Activated naive CD8-positive, alpha-beta T cell treated with anti-CD3 and anti-CD28 coated beads, Interleukin-2, amount 50 U/mL, for 24 hours (primary cell): ENCODE data around the gene CDK11B.
A peak's percentile ranks its signal among the peaks of the same experiment; 100 is the strongest.

ENCODE experiments used
- ATAC-seq: fragments of 150-1000 bp; cut with Tn5 transposase; one replicate; pipeline ENCODE4 v1.10.0; 2021
- DNase-seq: peaks from one replicate; pipeline ENCODE4 v3.0.0; 2021
- H3K27ac Mint-ChIP-seq: one replicate; pipeline ENCODE4 v1.8.0; 2021; ENCODE audit warnings: mild to moderate bottlenecking, mixed read lengths
- H3K27me3 Mint-ChIP-seq: one replicate; pipeline ENCODE4 v1.8.0; 2021; ENCODE audit warnings: mixed read lengths
- H3K36me3 Mint-ChIP-seq: one replicate; pipeline ENCODE4 v1.8.0; 2021; ENCODE audit warnings: low read depth, mixed read lengths
- H3K4me1 Mint-ChIP-seq: one replicate; pipeline ENCODE4 v1.8.0; 2021; ENCODE audit warnings: mixed read lengths
- H3K4me3 Mint-ChIP-seq: one replicate; pipeline ENCODE4 v1.8.0; 2021; ENCODE audit warnings: mild to moderate bottlenecking, moderate library complexity, mixed read lengths
- H3K9me3 Mint-ChIP-seq: one replicate; pipeline ENCODE4 v1.8.0; 2021; ENCODE audit warnings: mixed read lengths

CDK11B gene

DNA sequence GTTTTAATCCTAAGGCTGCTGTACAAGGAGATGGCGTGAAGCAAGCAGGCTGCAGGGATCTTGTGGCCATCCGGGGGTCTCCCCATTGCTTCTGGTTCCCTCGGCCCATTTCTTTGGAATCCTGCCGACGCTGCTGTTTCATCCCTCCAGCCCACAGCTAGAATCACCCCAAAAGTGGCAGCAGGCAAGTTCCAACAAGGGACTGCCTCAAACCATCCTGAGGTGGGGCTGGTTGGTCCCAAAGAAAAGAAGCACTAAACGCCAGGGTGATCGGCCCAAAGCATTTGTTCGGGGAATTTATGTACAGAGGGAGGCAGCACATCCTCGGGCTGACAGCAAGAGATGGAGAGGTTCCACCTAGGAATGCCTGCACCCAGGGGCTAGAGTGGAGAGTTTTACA lies 48.0 kb downstream of the CDK11B start:
- no peak for ATAC-seq
- H3K9me3 Mint-ChIP-seq, result no peaks in the 10 kb centered on the region
- peaks cover 5% of the 10 kb centered on the region for H3K36me3 Mint-ChIP-seq
- no peaks in the 10 kb centered on the region for H3K27me3 Mint-ChIP-seq
- no peak for DNase-seq
- no peak overlapping the region for H3K27ac Mint-ChIP-seq
- H3K4me3 Mint-ChIP-seq, result no peak overlapping the region
- peaks cover 28% of the 10 kb centered on the region for H3K4me1 Mint-ChIP-seq

DNA sequence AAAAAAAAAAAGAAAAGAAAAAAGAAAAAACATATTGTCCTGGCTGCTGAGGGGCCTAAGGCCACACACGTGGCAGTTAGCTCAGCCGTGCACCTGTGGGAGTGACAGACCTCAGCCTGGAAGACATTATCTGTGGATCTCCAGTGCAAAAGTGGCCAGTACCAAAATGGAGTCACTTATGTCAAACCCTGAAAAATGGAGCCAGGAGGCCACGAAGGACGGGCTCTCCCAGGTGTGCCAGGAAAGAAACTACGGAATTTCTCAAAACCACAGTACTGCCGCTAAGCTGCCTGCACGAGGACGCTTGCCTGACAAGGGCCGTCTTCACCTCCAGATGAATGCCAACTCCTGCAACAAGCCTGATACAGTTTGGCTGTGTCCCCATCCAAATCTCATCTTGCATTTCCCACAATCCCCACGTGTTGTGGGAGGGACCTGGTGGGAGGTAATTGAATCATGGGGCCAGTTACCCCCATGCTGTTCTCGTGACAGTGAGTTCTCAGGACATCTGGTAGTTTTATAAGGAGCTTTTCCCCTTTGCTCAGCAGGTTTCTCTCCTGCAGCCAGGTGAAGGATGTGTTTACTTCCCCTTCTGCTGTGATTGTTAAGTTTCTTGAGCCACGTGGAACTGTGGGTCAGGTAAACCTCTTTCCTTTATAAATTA lies 48.9 kb downstream of the CDK11B start:
- H3K27me3 Mint-ChIP-seq, result no peaks in the 10 kb centered on the region
- no peak overlapping the region for H3K4me3 Mint-ChIP-seq
- H3K36me3 Mint-ChIP-seq, result peaks cover 5% of the 10 kb centered on the region
- H3K27ac Mint-ChIP-seq, result no peak overlapping the region
- DNase-seq (no peak), ATAC-seq (no peak)
- H3K4me1 Mint-ChIP-seq, result peaks cover 26% of the 10 kb centered on the region
- no peaks in the 10 kb centered on the region for H3K9me3 Mint-ChIP-seq

DNA sequence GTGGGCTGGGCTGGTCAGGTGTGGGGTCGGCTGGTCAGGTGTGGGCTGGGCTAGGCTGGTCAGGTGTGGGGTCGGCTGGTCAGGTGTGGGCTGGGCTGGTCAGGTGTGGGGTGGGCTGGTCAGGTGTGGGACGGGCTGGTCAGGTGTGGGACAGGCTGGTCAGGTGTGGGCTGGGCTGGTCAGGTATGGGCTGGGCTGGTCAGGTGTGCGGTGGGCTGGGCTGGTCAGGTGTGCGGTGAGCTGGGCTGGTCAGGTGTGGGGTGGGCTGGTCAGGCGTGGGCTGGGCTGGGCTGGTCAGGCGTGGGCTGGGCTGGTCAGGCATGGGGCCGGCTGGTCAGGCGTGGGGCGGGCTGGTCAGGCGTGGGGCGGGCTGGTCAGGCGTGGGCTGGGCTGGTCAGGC lies 52.6 kb downstream of the CDK11B start:
- H3K27ac Mint-ChIP-seq, result no peak overlapping the region
- ATAC-seq (no peak), DNase-seq (no peak)
- H3K9me3 Mint-ChIP-seq, result no peaks in the 10 kb centered on the region
- no peaks in the 10 kb centered on the region for H3K27me3 Mint-ChIP-seq
- H3K36me3 Mint-ChIP-seq, result no peaks in the 10 kb centered on the region
- H3K4me1 Mint-ChIP-seq, result peaks cover 12% of the 10 kb centered on the region
- H3K4me3 Mint-ChIP-seq, result no peak overlapping the region

DNA sequence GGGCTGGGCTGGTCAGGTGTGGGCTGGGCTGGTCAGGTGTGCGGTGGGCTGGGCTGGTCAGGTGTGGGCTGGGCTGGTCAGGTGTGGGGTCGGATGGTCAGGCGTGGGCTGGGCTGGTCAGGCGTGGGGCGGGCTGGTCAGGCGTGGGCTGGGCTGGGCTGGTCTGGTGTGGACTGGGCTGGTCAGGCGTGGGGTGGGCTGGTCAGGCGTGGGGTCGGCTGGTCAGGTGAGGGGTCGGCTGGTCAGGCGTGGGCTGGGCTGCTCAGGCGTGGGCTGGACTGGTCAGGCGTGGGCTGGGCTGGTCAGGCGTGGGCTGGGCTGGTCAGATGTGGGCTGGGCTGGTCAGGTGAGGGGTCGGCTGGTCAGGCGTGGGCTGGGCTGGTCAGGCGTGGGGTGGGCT lies 53.1 kb downstream of the CDK11B start:
- Mint-ChIP-seq H3K4me3 (no peak overlapping the region), H3K9me3 (no peaks in the 10 kb centered on the region), H3K4me1 (peaks cover 12% of the 10 kb centered on the region), H3K27me3 (no peaks in the 10 kb centered on the region), H3K27ac (no peak overlapping the region), H3K36me3 (no peaks in the 10 kb centered on the region)
- DNase-seq, result no peak
- ATAC-seq, result no peak

DNA sequence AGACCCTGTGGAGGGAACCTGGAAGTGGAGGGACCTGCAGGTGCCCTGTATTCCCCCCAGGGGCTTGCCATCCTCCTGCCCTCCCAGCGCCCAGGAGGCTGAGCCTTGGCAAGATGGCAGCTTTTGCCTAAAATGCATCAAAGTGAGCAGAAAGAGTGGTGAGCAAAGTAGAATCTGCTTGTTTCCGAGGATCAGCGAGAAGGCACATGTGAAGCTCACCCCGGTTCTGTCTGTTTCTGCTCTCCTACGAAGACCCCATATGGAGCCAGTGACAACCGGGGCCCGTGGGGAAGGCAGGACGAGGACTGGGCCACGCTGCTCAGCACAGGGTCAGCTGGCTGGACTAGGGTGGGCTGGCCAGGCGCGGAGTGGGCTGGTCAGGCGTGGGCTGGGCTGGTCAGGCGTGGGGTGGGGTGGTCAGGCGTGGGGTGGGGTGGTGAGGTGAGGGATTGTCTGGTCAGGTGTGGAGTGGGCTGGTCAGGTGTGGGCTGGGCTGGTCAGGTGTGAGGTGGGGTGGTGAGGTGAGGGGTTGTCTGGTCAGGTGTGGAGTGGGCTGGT lies 53.7 kb downstream of the CDK11B start:
- Mint-ChIP-seq H3K4me3 (no peak overlapping the region), H3K27me3 (no peaks in the 10 kb centered on the region), H3K4me1 (peaks cover 12% of the 10 kb centered on the region), H3K36me3 (no peaks in the 10 kb centered on the region), H3K27ac (no peak overlapping the region), H3K9me3 (no peaks in the 10 kb centered on the region)
- ATAC-seq (no peak), DNase-seq (no peak)

DNA sequence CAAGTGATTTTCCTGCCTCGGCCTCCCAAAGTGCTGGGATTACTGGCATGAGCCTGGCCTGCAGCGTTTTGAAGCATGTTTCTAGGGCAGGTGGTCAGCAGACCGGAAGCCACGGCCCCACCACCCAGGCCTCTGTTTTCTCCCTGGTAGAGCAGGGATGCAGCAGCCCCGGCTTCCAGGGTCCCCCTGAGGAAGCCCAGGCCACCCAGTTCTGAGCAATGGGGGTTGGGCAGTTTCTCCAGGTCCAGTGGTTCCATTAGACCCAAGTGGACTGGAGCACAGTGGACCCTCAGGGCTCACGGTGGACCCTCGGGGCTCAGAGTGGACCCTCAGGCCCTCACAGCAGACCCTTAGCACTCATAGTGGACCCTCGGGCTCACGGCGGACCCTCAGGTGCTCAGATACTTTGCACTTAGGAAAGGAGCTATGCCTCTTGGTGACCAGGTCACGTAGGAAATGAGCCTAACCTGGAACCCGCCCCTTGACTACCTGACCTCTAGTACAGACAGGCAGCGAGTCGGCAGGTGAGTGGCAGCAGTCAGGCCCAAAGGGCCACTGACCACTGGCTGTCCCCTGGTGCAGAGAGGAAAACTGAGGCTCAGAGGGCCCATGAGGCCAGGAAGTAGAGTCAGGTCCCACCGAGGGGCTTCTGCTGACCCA lies 54.3 kb downstream of the CDK11B start:
- H3K36me3 Mint-ChIP-seq, result no peaks in the 10 kb centered on the region
- H3K9me3 Mint-ChIP-seq, result no peaks in the 10 kb centered on the region
- H3K4me1 Mint-ChIP-seq, result peaks cover 12% of the 10 kb centered on the region
- DNase-seq, result no peak
- no peaks in the 10 kb centered on the region for H3K27me3 Mint-ChIP-seq
- H3K4me3 Mint-ChIP-seq, result no peak overlapping the region
- ATAC-seq, result no peak
- no peak overlapping the region for H3K27ac Mint-ChIP-seq

DNA sequence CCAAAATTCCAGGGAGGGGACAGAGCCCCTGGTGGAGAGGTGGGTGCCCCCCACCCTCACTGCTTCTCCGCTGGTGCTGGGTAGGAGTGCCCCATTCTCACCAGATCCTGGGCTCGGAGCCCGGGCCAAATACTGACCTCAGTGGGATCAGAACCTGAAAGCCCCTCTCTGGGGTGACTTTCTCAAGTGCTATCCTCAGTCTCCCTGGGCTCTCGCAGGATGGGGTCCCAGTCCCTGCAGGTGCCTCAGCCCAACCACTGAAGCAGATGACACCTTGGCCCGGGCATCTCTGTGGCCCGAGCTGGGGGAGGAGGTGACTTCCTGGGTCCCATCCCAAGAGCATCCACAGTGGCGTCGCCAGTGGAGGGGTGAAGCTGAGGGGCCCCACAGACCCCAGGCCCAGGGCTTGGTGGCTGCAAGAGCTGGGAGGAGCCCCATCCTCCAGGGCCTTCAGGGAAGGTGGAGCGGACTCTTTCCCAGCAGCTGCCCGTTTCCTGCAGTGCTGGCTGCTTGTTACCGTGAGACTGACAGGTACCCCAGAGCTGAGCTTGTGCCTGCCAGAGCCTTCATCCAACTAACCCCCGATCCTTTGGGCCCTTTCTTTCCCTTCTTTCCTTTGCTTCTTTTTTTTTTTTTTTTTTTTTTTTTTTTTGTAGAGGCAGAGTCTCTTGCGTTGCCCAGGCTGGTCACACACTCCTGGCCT lies 55.0 kb downstream of the CDK11B start:
- peaks cover 15% of the 10 kb centered on the region for H3K4me1 Mint-ChIP-seq
- no peaks in the 10 kb centered on the region for H3K9me3 Mint-ChIP-seq
- no peak overlapping the region for H3K27ac Mint-ChIP-seq
- H3K4me3 Mint-ChIP-seq, result no peak overlapping the region
- ATAC-seq, result no peak
- H3K27me3 Mint-ChIP-seq, result peaks cover 3% of the 10 kb centered on the region
- H3K36me3 Mint-ChIP-seq, result no peaks in the 10 kb centered on the region
- no peak for DNase-seq

DNA sequence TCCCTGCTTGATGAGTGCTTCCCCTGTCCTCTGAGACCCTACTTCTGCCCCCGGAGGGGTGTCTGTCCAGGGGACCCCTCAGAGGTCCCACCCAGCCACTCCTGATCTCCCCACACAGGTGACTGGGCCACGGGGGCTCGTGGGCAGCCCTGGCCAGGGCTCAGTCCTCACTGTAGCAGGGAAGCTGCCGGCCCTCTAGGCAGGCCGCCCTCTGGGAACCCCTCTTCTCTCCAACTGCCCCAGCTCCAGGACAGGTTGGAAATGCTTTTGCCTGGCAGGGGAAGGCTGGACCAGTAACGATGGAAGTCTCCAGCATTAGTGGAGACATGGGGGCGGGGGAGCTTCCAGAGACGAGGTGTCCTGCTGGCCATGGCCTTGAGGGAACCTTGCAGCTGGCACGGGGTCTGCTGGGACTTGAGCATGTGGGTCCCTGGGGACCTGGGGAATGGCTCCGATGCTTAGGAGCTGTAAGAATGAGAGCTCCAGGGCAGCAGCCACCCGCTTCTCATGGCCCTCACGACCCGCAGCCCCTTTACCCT lies 55.8 kb downstream of the CDK11B start:
- H3K4me1 Mint-ChIP-seq, result peaks cover 16% of the 10 kb centered on the region
- DNase-seq (no peak), ATAC-seq (no peak)
- no peak overlapping the region for H3K27ac Mint-ChIP-seq
- H3K27me3 Mint-ChIP-seq, result peaks cover 5% of the 10 kb centered on the region
- no peaks in the 10 kb centered on the region for H3K36me3 Mint-ChIP-seq
- no peaks in the 10 kb centered on the region for H3K9me3 Mint-ChIP-seq
- no peak overlapping the region for H3K4me3 Mint-ChIP-seq

DNA sequence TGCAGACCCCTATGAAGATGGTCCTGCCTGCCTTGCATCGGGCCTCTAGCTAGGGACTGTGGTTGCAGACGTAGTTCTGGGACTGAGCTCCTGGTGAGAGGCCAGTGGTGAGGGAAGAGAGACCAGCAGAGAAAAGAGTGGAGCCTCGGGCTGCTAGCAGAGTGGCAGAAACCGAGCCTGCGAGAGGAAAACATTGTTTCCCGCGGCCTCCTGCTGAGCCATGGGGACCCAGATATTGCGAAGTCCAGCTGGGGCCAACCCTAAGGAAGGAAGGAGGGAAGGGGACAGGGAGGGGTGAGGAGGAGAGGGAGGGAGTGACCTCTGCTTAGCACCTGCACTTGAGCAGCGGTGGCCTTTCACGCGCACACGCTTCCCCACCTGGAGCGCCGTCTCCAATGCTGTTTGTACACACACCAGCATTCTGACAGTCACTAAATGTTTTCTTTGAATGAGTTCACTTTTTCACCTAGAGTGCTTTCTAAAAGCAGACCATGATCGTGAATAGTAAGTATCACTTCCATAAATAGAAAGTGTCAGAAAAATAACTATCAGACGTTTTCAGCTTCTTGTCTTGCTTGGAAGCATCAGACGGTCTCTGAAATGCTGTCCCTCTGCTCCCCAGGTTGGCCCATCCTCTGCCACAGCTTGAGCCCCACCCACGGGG lies 56.4 kb downstream of the CDK11B start:
- no peak overlapping the region for H3K27ac Mint-ChIP-seq
- DNase-seq, result no peak
- H3K9me3 Mint-ChIP-seq, result no peaks in the 10 kb centered on the region
- peaks cover 9% of the 10 kb centered on the region for H3K27me3 Mint-ChIP-seq
- no peaks in the 10 kb centered on the region for H3K36me3 Mint-ChIP-seq
- H3K4me1 Mint-ChIP-seq, result peaks cover 16% of the 10 kb centered on the region
- H3K4me3 Mint-ChIP-seq, result no peak overlapping the region
- ATAC-seq, result no peak

DNA sequence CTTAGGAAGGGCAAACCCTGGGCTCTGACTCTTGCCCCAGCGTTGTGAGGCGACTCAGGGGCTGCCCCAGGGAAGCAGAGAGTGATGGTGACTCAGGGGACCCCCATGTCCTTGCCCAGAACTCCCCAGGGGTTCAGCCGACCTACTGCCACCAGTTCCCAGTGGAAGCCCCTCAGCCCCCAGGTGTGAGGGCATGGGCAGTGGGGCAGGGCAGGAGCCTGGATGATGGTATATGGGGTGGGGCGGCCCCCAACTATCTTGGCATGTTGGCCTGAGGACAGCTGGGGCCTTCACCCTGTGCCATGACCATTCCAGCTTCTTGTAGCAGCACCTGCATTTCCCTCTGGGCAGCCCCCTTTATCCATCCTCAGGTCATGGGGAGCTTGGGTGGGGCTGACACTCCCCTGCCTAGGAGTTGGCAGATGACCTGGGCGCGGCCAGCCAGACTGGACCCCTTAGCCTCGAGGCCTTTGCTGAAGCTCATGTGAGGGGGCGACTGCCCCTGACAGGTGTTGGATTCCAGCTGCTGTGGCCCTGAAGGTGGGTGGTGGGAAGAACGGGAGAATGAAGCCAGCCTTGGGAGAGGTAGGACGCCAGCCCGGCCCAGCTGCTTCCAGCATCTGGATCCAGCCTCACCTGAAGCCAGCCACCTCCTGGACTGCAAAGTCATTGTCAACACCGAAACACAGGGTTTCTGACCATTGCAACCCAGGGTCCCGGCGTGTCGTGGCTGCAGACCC lies 57.1 kb downstream of the CDK11B start:
- DNase-seq (no peak), ATAC-seq (no peak)
- no peaks in the 10 kb centered on the region for H3K9me3 Mint-ChIP-seq
- no peak overlapping the region for H3K27ac Mint-ChIP-seq
- no peaks in the 10 kb centered on the region for H3K36me3 Mint-ChIP-seq
- H3K27me3 Mint-ChIP-seq, result peaks cover 9% of the 10 kb centered on the region
- no peak overlapping the region for H3K4me3 Mint-ChIP-seq
- H3K4me1 Mint-ChIP-seq, result peaks cover 10% of the 10 kb centered on the region

DNA sequence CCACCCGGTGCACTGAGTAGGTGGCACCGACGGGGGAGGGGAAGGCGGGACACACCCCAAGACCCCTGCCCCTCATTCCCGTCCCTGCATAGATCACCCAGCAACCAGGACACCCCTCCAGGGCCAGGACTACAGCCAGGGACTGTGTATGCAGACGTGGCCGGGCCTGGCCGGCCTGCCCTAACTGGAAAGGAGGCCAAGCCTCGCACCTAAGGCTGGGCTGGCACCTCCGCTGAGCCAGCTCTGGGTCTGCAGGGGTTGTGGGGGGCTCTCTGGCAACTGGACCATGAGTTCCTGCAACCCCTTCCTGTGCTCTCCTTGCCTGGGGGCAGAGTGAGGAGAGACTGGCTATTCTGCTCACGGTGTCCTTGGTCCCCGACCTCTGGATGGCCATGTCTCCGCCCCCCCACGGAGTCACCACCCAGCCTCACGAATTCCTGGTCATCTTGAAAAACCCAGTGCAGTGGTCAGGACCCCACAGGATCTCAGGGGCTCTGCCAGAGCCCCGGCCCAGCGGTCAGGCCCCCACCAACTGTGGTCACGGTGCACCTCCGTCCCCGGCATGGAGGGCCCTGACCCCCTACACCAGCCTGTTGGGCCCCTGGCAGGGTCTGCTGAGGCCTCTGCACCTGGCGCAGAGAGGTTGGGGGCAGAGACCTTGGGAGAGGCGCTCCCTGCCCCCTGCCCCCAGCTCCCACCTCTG lies 57.8 kb downstream of the CDK11B start:
- DNase-seq (no peak), ATAC-seq (no peak)
- peaks cover 8% of the 10 kb centered on the region for H3K4me1 Mint-ChIP-seq
- H3K36me3 Mint-ChIP-seq, result no peaks in the 10 kb centered on the region
- no peaks in the 10 kb centered on the region for H3K9me3 Mint-ChIP-seq
- no peak overlapping the region for H3K27ac Mint-ChIP-seq
- H3K4me3 Mint-ChIP-seq, result no peak overlapping the region
- H3K27me3 Mint-ChIP-seq, result peaks cover 9% of the 10 kb centered on the region

DNA sequence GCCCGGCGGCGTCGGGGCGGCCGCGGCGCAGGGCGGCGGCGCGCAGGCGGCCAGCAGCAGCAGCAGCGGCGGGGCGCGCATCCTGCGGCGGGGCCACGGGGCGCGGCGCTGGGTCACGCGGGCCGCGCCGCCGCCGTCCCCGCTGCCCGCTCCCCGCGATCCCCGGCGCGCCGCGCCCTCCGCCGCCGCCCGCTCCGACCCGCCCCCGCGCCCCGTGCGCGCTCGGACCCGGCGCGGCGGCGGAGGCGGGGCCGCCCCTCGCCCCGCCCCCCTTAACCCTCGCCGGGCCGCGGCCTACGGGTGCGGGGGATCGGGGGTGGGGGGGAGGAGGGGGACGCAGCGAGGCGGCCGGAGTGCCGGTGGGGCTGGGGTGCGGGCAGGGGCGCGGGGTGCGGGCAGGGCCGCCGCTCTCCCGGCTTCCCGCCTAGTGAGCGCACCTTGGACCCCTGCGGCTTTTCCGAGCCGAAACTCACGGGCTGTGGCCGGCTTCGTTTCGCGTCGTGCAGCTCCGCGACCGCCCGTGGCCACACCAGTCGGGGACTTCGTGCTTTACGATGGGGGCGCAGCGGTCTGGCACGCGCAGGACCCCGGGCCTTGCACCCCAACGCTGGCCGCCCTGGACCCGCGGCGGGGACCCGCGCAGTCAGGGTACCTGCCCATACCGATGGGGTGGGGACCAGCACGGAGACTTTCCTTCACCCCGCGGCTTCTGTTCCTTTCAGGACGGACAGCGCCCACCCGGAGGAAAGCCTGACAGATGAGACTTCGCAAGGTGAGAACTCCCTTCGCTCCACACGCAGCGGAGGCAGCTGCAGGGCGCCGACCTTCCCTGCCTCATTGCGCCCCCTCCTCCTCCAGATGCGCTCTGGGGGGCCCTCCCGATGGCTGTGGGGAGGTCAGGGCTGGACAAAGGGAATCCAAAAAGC lies 58.6 kb downstream of the CDK11B start, which contains the start of gene FNDC10:
Gene FNDC10, minus strand, starts transcription at position 201 of the 926 bp plus-strand sequence. Its CDS starts 120 bp downstream, at position 81.
- Mint-ChIP-seq H3K4me1 (peaks cover 8% of the 10 kb centered on the region), H3K27me3 (peaks cover 9% of the 10 kb centered on the region), H3K36me3 (no peaks in the 10 kb centered on the region), H3K4me3 (peak within 1 kb of the TSS; percentile 61), H3K27ac (no peak within 1 kb of the TSS), H3K9me3 (no peaks in the 10 kb centered on the region)
- no peak for DNase-seq
- no peak for ATAC-seq
